ENCODE results near the gene SSTR5.

SSTR5 gene

DNA sequence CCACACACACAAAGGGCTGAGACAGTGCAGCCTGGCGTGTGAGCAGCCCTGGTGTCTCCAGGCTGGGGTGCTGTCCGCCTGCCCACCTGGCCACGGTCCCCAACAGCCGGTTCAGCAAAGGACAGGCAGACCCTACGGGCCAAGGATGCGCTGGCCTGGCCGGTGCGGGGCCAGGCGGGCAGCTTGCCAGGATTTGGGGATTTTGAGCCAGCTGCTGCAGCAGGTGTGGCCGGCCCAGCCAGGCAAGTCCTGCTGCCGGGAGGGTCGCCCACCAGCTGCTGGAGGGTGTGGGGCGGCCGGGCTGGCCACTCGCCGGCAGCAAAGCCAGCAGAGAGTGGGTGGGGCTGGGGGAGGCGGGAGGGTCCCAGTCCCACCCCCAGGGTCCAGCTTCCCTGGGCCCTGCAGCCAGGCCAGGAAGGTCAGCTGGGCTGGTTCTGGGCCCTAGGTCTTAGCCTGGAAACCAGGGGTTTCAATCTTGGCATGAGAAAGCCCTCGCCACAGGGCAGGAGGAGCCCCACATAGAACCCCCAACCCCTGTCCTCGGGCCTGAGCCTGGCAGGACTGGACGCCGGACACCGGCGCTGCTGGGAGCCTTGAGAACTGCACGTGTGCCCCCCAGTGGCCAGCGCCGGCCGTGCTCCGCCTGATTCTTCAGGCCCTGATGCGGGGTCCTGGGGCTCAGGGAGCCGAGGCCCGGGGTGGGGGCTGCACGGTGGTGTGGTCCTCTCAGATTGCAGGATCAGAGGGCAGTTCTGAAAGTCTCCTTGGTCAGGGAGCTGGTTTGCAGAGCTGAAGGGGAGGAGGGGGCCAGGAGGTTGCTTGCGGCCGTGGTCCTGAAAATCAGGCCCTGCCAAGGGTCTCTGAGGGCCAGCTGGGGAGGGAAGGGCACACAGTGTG, 17.6 kb upstream of the SSTR5 start:
- peak in 1 of 2 donors; percentile 17 for DNase-seq (ENCODE audit: low read depth in 2 of 2)

DNA sequence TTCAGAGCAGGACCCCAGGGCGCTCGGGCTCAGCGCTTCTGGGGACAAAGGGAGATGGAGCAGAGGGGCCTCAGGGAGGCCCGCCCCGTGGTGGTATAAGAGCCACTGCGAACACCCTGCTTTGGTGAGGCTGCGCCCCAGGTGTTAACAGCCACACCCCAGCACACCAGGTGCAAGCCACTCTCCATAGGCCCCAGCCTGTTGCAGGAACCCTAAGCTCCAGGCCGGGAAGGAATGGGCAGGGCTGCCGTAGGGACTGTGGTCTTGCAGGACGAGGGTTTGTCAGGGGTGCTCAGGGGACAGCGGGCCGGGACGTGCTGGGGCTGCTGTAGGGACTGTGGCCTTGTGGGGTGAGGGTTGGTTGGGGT, 17.0 kb upstream of the SSTR5 start:
- no peak for DNase-seq (ENCODE audit: low read depth in 2 of 2)

DNA sequence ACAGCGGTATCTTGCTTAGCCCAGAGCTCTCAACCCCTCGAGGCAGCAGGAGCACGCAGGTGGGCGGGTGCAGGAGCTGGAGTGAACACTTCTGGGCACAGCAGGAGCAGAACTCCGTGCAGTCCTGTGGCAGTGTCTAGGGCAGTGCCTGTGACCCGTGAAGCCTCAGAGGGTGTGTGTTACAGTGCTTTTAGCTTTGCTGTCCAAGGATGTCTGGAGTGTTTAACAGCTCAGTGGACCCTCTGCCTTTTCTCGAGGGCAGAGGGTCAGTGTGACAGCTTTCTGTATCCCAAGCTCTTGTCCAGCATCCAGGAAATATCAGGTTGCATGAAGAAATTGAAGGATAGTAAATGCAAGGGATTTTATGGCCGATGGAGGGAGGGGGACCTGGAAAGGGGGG, 16.4 kb upstream of the SSTR5 start:
- no peak for DNase-seq (ENCODE audit: low read depth in 2 of 2)

DNA sequence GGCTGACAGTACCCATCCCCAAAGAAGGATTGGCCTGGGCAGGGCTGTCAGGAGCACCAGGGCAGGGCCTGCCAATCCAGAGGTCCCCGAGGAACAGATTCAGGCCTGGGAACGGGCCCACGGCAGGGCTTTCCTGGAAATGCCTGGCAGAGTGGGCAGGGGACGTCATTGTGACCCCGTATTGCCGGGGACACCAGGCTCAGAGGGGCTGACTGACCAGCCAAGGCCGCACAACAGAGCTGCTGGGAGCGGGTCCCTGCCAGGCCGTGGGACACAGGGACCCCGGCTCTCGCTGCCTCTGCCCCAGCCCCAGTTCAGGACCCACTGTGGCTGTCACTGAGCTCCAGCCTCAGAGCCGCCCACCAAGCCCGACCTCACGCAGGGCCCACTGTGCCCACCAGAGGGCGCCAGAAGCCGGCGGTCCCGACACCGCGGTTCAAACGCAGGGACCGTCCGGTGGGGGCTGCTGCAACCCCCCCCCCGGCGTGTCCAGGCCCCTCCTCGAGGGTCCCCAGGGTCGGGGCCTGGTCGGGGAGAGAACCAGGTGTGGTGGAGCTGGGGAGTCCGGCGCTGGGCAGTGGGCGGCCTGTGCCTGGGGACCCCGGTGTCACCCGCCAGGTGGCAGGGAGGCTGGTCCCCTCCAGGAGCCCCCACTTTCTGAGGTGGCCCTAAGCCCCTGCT, 15.2 kb upstream of the SSTR5 start:
- peak; percentile 28 to 51 for DNase-seq (ENCODE audit: low read depth in 2 of 2)

DNA sequence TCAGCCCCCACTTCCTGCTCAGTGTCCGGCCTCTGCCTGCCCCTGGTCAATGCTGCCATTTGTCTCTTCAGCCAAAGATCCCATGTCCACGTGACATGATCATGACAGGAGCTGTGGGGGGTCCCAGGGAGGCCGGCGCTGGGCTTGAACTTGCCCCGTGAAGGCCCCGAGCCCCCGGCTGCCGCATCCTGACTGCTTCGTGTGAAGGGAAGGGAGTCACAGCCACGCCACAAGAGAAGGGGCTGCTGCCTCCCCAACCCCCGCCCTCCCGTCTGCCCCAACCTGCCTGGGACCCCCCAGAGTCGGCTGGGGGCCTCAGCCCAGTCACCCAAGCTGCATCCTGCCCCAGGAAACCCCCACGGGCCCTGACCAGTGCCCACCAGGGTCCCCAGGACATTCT, 14.3 kb upstream of the SSTR5 start:
- no peak for DNase-seq (ENCODE audit: low read depth in 2 of 2)

DNA sequence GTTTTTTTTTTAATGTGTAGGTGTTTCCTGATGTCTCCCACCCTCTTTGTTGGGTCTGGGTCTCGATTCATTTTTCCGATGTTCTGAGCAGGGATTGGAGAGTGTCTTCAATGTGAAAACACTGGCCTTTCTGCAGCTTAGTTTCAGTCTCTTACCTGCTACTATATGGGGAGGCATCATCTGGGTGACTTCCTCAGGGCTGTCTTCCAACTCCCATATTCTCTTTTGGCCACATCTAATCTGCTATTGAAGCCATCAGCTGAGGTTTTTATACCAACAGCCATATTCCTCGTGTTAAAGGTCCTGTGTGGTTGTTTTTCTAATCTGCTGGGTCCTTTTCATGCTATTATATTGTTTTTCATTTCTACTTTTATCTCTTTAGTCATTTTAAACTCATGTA, 13.2 kb upstream of the SSTR5 start:
- DNase-seq (ENCODE audit: low read depth in 2 of 2), result no peak

DNA sequence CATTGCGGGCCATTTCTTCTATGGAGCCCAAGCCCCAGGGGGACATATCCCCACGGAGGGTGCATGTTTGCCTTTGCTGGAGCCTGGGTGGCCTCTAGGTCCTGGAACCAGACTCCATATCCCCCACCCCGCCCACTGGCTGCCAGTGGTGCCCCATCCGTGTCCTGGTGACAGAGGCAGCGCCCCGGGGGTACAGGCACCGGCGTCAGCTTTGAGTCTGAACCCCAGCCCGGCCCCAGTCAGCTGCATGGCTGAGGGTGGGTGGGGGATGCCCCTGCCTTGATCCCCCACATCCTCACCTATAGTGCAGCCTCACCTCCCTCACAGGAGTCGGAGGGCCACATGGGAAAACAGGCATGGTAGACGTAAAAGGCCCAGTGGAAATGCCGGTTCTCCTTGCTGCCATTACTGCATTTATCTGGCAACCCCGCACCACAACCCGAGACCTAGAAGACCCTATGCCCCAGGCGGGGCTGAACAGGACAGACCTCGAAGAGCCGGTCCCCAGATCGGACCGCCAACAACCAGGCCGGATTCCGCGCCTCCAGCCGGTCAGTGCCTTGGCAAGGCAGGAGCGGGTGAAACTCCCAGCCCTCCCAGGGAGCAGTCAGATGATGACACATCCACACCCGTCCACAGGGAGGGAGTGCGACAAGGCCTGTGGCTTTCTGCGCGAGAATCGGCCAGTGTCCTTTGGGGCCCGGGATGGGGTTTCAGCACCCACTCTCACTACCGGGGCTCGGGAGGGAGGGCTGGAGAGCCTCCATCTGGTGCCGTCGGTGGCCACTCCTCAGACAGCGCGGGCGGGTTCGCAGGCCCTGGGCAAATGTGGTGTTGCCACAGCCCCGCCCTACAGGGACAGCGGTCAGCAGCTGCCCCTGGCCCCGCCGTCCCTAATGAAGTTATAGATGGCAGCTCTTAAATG, 11.9 kb upstream of the SSTR5 start:
- no peak for DNase-seq (ENCODE audit: low read depth in 2 of 2)

DNA sequence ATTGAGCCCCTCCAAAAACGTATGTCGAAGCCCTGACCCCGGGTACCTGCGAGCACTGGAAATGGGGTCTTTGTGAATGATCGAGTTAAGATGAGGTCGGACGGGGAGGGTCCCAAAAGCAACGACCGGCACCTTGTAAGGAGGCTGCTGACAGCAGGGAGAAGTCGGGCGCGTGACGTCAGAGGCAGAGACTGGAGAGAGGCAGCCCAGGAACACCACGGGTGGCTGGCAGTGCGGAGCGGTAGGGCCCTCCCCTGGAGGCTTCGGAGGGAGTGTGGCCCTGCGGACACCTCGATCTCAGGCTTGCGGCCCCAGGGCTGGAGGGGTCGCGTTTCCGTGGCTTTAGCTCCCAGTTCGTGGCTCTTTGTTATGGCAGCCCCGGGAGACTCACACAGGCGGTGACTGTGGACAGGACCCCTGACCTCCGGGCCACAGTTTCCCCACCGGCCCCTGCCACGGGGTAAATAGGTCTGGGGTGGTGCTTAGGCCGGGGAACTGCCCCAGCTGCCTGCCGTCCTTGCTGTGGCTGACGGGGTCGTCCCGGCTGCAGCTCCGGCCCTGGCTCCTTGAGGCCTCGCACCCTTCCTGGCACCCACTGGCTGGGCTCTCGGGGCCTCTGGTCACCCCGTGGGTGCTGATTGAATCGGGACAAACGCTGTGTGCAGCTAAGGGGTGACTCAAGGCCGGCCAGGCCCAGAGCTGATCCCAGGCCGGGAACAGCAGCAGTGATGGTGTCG, 10.6 kb upstream of the SSTR5 start:
- no peak for DNase-seq (ENCODE audit: low read depth in 2 of 2)

DNA sequence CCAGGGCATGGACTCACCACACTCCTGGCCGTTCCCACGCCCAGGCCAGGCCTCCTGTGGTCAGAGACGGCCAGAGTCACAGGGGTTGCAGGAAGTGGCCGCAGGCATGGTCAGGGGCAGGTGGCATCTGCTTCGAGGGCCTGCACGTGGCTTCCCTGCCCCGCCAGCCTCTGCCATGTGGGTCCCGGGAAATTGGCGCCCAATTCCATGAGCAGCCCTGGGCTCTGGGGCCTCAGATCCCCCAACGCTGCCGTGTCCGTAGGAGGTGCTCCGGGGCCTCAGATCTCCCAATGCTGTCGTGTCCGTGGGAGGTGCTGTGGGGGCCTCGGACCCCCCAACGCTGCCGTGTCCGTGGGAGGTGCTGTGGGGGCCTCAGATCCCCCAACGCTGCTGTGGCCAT, 9.7 kb upstream of the SSTR5 start:
- DNase-seq (ENCODE audit: low read depth in 2 of 2), result no peak

DNA sequence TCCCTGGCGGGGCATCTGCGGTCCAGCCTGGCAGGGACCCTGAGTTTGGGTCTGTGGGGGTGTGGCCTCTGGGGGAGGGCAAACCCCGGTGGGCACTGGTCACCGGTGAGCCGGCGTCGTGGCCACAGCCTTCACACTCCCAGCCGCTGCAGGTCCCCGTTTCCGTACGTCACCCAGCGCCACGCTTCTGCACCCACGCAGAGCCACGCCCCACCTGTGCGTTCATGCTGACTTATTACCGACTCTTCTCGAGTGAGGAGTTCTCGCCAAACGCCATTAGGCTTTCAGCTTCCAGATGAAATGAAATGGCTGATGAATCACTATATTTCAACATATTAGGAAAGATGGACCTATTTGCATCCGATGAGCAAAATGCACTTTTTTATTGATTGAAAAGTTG, 8.8 kb upstream of the SSTR5 start:
- no peak for DNase-seq (ENCODE audit: low read depth in 2 of 2)

DNA sequence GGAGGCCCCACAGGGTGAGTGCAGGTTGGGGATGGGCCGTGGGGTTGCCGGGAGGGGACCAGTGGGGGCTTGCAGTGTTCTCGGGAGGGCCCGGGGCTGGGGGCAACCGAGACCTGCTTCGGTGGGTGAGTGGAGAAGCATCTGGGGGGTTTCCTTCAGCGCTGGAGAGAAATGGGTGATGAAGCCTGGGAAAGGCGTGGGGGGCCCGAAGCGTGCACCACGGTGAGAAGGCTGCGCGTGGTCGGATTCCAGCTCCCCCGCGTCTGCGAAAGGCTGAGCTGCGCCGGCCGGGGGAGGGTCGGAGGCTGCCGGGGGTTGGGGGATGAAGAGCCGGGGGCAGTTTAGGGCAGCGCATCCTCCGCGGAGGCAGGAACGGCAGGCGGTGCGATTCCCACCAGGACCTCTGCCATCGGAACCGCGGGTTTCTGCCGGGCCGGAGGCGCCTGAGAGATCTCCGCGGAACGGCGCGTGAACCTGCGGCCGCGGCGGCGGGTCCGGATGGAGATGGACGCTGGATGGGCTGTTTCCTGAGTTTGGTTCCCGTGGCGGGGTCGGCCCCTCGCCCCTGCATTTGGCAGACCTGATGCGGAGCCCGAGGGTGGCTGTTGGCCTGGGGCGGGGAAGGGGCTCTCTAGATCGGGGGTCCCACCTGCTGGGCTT, 6.9 kb upstream of the SSTR5 start:
- no peak for DNase-seq (ENCODE audit: low read depth in 2 of 2)

DNA sequence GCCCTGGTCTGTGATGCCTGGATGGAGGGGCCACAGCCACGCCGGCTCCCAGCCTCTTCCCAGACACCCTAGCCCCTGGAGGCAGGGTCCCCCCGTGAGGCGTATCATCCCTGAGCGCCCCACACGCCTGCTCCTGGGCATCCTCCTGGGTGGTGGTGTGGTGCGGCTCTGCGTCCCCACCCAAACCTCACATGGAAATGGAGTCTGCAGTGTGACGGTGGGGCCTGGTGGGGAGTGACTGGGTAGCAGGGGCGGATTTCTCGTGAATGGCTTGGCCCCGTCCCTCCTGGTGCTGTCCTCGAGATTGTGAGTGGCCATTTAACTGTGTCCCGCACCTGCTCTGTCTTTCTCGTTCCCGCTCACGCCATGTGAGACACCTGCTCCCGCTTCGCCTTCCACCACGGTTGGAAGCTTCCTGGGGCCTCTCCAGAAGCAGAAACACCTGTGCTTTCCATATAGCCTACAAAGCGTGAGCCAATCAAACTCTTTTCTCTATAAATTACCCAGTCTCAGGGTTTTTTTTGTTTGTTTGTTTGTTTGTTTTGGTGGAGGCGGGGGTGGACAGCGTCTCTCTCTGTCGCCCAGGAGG, 5.9 kb upstream of the SSTR5 start:
- DNase-seq (ENCODE audit: low read depth in 2 of 2), result no peak

DNA sequence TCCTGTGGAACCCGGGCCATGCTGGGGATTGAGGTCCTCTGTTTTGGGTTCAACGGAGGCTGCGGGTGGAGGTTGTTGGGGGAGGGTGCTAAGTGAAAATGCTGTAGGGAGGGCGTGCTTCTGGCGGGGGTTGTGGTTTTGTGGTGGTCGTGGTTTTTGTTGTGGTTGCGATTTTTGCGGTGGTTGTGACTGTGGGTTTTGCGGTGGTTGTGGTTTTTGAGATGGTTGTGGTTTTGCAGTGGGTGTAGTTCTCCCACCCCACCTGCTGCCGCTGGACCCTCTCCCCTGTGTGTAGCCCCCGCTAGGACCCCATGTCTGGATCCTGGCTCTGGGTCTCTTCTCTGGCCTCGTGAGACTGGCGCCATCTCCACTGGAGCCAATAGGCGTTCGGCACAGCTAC, 4.9 kb upstream of the SSTR5 start:
- no peak for DNase-seq (ENCODE audit: low read depth in 2 of 2)

DNA sequence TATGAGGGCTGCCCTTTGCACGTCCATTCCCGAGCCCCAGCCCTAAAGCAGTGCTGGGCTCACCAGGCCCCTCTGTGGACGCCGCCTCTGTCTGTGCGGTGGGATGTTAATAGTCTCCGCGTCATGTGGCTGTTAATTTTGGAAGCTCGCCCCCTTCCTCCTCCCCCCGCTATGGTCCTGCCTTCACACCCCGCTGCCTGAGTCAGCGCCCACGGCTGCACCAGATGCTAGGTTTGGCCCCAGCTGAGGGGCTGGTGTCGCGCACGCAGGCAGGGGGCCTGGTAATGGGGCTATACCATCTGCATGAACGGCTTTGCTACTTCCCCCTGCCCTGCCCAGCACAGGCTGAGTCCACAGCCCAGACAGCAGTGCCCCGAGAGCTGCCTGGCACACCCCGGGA, 4.1 kb upstream of the SSTR5 start:
- no peak for DNase-seq (ENCODE audit: low read depth in 2 of 2)

DNA sequence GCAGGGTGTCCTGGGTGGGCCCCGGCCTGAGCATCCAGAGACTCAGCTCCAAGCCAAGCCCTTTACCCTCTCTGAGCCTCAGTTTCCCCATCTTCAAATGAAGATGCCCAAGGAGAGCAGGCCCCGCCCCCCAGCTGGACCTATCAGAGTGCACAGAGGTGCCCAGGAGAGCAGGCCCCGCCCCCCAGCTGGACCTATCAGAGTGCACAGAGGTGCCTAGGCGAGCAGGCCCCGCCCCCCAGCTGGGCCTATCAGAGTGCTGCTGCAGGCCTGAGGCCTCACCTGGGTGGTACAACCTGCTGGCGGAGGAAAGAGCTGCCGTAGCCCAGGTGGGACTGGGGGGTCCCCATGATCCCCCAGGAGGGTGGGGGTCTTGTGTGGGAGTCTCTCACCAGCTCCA, 3.4 kb upstream of the SSTR5 start:
- DNase-seq (ENCODE audit: low read depth in 2 of 2), result no peak

DNA sequence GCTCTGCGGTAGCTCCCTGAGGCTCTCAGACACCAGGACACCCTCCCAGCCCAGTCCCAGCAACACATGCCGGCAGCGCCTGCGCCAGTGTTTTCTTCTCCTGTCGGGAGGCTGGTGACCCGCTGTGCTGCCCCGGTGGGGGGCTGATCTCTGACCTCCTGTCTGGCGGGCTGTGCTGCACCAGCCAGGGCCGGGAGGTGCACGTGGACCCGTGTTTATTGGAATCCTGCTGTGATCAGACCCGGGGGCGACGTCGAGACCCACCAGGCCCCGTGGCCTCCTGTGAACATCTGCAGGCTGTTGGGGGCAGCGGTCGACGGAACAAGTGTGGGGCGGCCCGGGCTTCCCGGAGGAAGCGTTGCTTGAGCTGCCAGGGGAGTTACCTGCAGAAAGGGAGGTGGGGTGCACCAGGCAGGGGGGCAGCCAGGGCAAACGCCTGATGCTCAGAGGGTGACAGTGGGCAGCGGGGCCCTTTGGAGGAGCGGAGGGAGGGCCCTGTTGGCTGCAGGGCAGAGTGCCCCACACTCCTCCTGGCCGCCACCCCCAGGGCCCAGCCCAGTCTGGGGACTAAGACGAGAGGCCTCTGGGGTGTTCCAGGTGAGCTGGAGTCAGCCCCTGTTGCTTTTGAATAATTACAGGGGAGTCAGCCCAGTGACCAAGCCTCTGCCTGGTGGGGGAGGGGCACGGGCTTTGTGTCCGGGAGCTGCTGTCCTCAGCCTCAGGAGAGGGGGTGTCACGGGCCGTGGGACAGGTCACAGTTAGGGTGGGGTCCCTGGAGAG, 2.3 kb upstream of the SSTR5 start:
- no peak for DNase-seq (ENCODE audit: low read depth in 2 of 2)

DNA sequence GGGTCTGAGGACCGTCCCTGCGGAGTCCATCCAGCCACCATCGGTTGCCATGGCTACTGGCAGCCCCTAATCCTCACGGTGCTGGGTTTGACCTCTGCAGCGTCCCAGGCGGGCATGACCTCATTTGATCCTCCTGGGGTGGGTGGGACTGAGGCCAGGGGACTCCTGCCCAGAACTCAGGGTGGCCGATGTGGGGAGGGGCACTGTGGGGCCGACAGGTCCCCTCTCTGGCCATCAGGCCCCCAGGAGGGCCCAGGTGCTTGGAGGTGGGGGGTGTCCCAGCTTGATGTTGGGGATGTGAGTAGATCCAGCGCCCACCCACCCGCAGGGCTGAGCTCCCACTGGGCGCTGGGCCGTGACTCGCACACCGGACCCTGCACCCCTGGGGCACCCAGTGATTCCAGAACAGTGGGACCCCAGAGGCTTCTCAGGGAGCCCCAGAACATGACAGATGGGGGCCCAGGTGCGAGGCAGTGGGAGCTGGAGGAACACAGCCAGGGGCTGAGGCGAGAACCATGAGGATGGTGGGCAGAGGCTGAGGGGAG, 1.6 kb upstream of the SSTR5 start:
- DNase-seq (ENCODE audit: low read depth in 2 of 2), result no peak

DNA sequence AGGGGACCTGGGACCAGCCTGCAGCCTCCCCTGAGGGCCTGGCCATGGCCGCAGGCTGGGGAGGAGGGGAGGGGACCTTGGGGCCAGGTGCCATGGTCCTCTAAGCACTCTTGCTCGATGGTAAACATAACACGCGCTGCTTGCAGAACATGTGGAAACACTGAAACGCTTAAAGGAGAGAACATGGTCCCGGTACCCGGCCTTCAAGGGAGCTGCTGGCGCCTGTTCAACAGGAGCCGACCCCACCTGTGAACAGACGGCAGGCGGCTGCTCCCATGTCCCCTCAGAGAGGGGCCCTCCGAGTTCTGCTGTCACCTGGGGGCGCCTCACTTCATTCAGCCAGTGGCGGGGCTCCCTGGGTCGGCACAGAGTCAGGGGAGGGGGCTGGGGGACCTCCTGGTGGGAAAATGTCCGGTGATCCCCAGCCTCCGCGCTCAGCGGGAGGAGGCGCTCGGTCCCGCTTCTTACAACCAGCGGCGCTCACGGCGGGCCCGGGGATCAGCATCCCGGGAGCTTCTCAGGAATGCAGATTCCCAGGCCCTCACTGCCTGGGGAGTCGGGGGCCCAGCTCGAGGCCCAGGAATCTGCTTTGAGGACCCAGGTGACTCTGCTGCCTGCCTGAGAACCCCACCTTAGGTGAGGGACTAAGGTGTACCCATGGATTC, 854 bp upstream of the SSTR5 start:
- DNase-seq (ENCODE audit: low read depth in 2 of 2), result no peak

DNA sequence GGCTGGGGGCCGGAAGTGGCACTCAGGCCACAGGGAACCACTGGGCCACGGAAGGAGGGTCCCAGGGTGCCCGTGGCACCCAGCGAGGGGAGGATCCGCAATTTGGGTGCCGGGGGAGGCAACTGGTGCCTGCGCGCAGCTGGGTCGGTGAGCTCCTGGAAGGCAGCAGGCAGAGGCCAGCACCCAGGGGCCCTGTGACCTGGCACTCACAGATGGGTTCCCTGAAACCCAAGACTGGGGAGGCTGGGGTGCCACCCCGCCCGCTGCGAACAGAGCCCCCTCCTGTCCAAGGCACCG, 663 bp downstream of the SSTR5 start:
- no peak for DNase-seq (ENCODE audit: low read depth in 2 of 2)

Measured in stimulated activated CD4-positive, alpha-beta T cell treated with anti-CD3 and anti-CD28 coated beads, Interleukin-15, amount 100 ng/mL, for 48 hours (primary cell).